ENCODE measurements around the gene SHOC2. TPM values are rescaled to one million over a fixed set of nuclear protein-coding genes. Genes with fewer than 3 reads are reported as not detected.

The SHOC2 gene
- total RNA-seq, 1 experiment from 2014 or later = 30.8 TPM

- Histone ChIP-seq H3K79me2 (ENCODE audit: low read length) (peaks cover 40% of the 10 kb centered on the region), H3K36me3 (ENCODE audit: insufficient read depth, low read length) (no peaks in the 10 kb centered on the region), H3K9me3 (ENCODE audit: low read length) (no peaks in the 10 kb centered on the region), H3K27ac (ENCODE audit: low read length) (no peak overlapping the region), H3K4me2 (ENCODE audit: low read depth, low read length, poor library complexity, severe bottlenecking) (no peak overlapping the region), H3K9ac (ENCODE audit: low read length) (no peak overlapping the region), H3K4me3 (ENCODE audit: low read length) (no peak overlapping the region), H3K4me1 (ENCODE audit: low read length) (peaks cover 3% of the 10 kb centered on the region; the same call in 1 of the 2 replicates), H2AFZ (ENCODE audit: low read length) (no peak overlapping the region), H3K27me3 (ENCODE audit: low read length) (no peaks in the 10 kb centered on the region), H3K9me2 (replicated peaks; ENCODE audit: insufficient read depth, low read length) (no peaks in the 10 kb centered on the region), H4K20me1 (ENCODE audit: insufficient read depth, low read depth, low read length) (peaks cover 32% of the 10 kb centered on the region)
- DNase-seq = no peak
Observed at GRCh38 chr10:110972231-110973134, 53.1 kb downstream of the SHOC2 start.

GRCh38 chr10:110973400-110973799 is 54.0 kb downstream of the SHOC2 start:
- Histone ChIP-seq H3K79me2 (ENCODE audit: low read length) (peaks cover 41% of the 10 kb centered on the region), H3K9me2 (replicated peaks; ENCODE audit: insufficient read depth, low read length) (no peaks in the 10 kb centered on the region), H2AFZ (ENCODE audit: low read length) (no peak overlapping the region), H3K4me3 (ENCODE audit: low read length) (no peak overlapping the region), H3K27ac (ENCODE audit: low read length) (no peak overlapping the region), H3K4me1 (ENCODE audit: low read length) (peaks cover 3% of the 10 kb centered on the region; the same call in 1 of the 2 replicates), H4K20me1 (ENCODE audit: insufficient read depth, low read depth, low read length) (peaks cover 32% of the 10 kb centered on the region), H3K9me3 (ENCODE audit: low read length) (no peaks in the 10 kb centered on the region), H3K9ac (ENCODE audit: low read length) (no peak overlapping the region), H3K36me3 (ENCODE audit: insufficient read depth, low read length) (no peaks in the 10 kb centered on the region), H3K4me2 (ENCODE audit: low read depth, low read length, poor library complexity, severe bottlenecking) (no peak overlapping the region), H3K27me3 (ENCODE audit: low read length) (no peaks in the 10 kb centered on the region)
- DNase-seq = no peak

GRCh38 chr10:110976577-110976976 is 57.2 kb downstream of the SHOC2 start:
- Histone ChIP-seq H3K36me3 (ENCODE audit: insufficient read depth, low read length) (no peaks in the 10 kb centered on the region), H3K4me2 (ENCODE audit: low read depth, low read length, poor library complexity, severe bottlenecking) (no peak overlapping the region), H3K79me2 (ENCODE audit: low read length) (peaks cover 42% of the 10 kb centered on the region), H3K9ac (ENCODE audit: low read length) (no peak overlapping the region), H3K9me2 (replicated peaks; ENCODE audit: insufficient read depth, low read length) (no peaks in the 10 kb centered on the region), H3K4me3 (ENCODE audit: low read length) (no peak overlapping the region), H3K27me3 (ENCODE audit: low read length) (no peaks in the 10 kb centered on the region), H3K9me3 (ENCODE audit: low read length) (no peaks in the 10 kb centered on the region), H4K20me1 (ENCODE audit: insufficient read depth, low read depth, low read length) (peaks cover 10% of the 10 kb centered on the region; the same call in 1 of the 2 replicates), H3K27ac (ENCODE audit: low read length) (no peak overlapping the region), H3K4me1 (ENCODE audit: low read length) (peaks cover 3% of the 10 kb centered on the region; the same call in 1 of the 2 replicates), H2AFZ (ENCODE audit: low read length) (no peak overlapping the region)
- no peak for DNase-seq

GRCh38 chr10:110977662-110978061 is 58.3 kb downstream of the SHOC2 start:
- H3K27me3 ChIP-seq (ENCODE audit: low read length) = no peaks in the 10 kb centered on the region
- no peak for DNase-seq
- peaks cover 3% of the 10 kb centered on the region; the same call in 1 of the 2 replicates for H3K4me1 ChIP-seq (ENCODE audit: low read length)
- H4K20me1 ChIP-seq (ENCODE audit: insufficient read depth, low read depth, low read length) = peaks cover 3% of the 10 kb centered on the region; the same call in 1 of the 2 replicates
- no peaks in the 10 kb centered on the region for H3K9me2 ChIP-seq (replicated peaks; ENCODE audit: insufficient read depth, low read length)
- no peaks in the 10 kb centered on the region for H3K9me3 ChIP-seq (ENCODE audit: low read length)
- no peak overlapping the region for H3K4me2 ChIP-seq (ENCODE audit: low read depth, low read length, poor library complexity, severe bottlenecking)
- no peaks in the 10 kb centered on the region for H3K36me3 ChIP-seq (ENCODE audit: insufficient read depth, low read length)
- no peak overlapping the region for H3K9ac ChIP-seq (ENCODE audit: low read length)
- no peak overlapping the region for H2AFZ ChIP-seq (ENCODE audit: low read length)
- H3K4me3 ChIP-seq (ENCODE audit: low read length) = no peak overlapping the region
- H3K27ac ChIP-seq (ENCODE audit: low read length) = no peak overlapping the region
- H3K79me2 ChIP-seq (ENCODE audit: low read length) = peaks cover 42% of the 10 kb centered on the region

- peaks cover 3% of the 10 kb centered on the region; the same call in 1 of the 2 replicates for H3K4me1 ChIP-seq (ENCODE audit: low read length)
- H3K27ac ChIP-seq (ENCODE audit: low read length) = no peak overlapping the region
- H3K4me3 ChIP-seq (ENCODE audit: low read length) = no peak overlapping the region
- H3K9ac ChIP-seq (ENCODE audit: low read length) = no peak overlapping the region
- H2AFZ ChIP-seq (ENCODE audit: low read length) = no peak overlapping the region
- DNase-seq = no peak
- H3K27me3 ChIP-seq (ENCODE audit: low read length) = no peaks in the 10 kb centered on the region
- no peak overlapping the region for H3K4me2 ChIP-seq (ENCODE audit: low read depth, low read length, poor library complexity, severe bottlenecking)
- H3K36me3 ChIP-seq (ENCODE audit: insufficient read depth, low read length) = no peaks in the 10 kb centered on the region
- peaks cover 42% of the 10 kb centered on the region for H3K79me2 ChIP-seq (ENCODE audit: low read length)
- H3K9me2 ChIP-seq (replicated peaks; ENCODE audit: insufficient read depth, low read length) = no peaks in the 10 kb centered on the region
- H3K9me3 ChIP-seq (ENCODE audit: low read length) = no peaks in the 10 kb centered on the region
- H4K20me1 ChIP-seq (ENCODE audit: insufficient read depth, low read depth, low read length) = no peaks in the 10 kb centered on the region
Observed at GRCh38 chr10:110978204-110978603, 58.8 kb downstream of the SHOC2 start.

- H3K27ac ChIP-seq (ENCODE audit: low read length) = no peak overlapping the region
- no peaks in the 10 kb centered on the region for H3K27me3 ChIP-seq (ENCODE audit: low read length)
- H3K79me2 ChIP-seq (ENCODE audit: low read length) = peaks cover 47% of the 10 kb centered on the region
- no peak overlapping the region for H3K9ac ChIP-seq (ENCODE audit: low read length)
- H3K9me3 ChIP-seq (ENCODE audit: low read length) = no peaks in the 10 kb centered on the region
- no peaks in the 10 kb centered on the region for H3K36me3 ChIP-seq (ENCODE audit: insufficient read depth, low read length)
- DNase-seq = no peak
- H2AFZ ChIP-seq (ENCODE audit: low read length) = no peak overlapping the region
- no peaks in the 10 kb centered on the region for H3K9me2 ChIP-seq (replicated peaks; ENCODE audit: insufficient read depth, low read length)
- no peak overlapping the region for H3K4me2 ChIP-seq (ENCODE audit: low read depth, low read length, poor library complexity, severe bottlenecking)
- no peak overlapping the region for H3K4me3 ChIP-seq (ENCODE audit: low read length)
- no peaks in the 10 kb centered on the region for H4K20me1 ChIP-seq (ENCODE audit: insufficient read depth, low read depth, low read length)
- peaks cover 1% of the 10 kb centered on the region; the same call in 1 of the 2 replicates for H3K4me1 ChIP-seq (ENCODE audit: low read length)
Observed at GRCh38 chr10:110979611-110980010, 60.2 kb downstream of the SHOC2 start.

- H3K27me3 ChIP-seq (ENCODE audit: low read length) = no peaks in the 10 kb centered on the region
- DNase-seq = no peak
- H2AFZ ChIP-seq (ENCODE audit: low read length) = no peak overlapping the region
- no peaks in the 10 kb centered on the region for H4K20me1 ChIP-seq (ENCODE audit: insufficient read depth, low read depth, low read length)
- H3K36me3 ChIP-seq (ENCODE audit: insufficient read depth, low read length) = no peaks in the 10 kb centered on the region
- no peak overlapping the region for H3K4me2 ChIP-seq (ENCODE audit: low read depth, low read length, poor library complexity, severe bottlenecking)
- H3K27ac ChIP-seq (ENCODE audit: low read length) = no peak overlapping the region
- peaks cover 12% of the 10 kb centered on the region for H3K4me1 ChIP-seq (ENCODE audit: low read length)
- H3K9ac ChIP-seq (ENCODE audit: low read length) = no peak overlapping the region
- H3K9me2 ChIP-seq (replicated peaks; ENCODE audit: insufficient read depth, low read length) = no peaks in the 10 kb centered on the region
- no peaks in the 10 kb centered on the region for H3K9me3 ChIP-seq (ENCODE audit: low read length)
- H3K79me2 ChIP-seq (ENCODE audit: low read length) = peaks cover 49% of the 10 kb centered on the region
- H3K4me3 ChIP-seq (ENCODE audit: low read length) = no peak overlapping the region
Observed at GRCh38 chr10:110980807-110981206, 61.4 kb downstream of the SHOC2 start.

- Histone ChIP-seq H3K4me1 (ENCODE audit: low read length) (peaks cover 16% of the 10 kb centered on the region), H3K79me2 (ENCODE audit: low read length) (peaks cover 33% of the 10 kb centered on the region), H3K27ac (ENCODE audit: low read length) (no peak overlapping the region), H3K9me2 (replicated peaks; ENCODE audit: insufficient read depth, low read length) (no peaks in the 10 kb centered on the region), H3K4me2 (ENCODE audit: low read depth, low read length, poor library complexity, severe bottlenecking) (no peak overlapping the region), H2AFZ (ENCODE audit: low read length) (no peak overlapping the region), H4K20me1 (ENCODE audit: insufficient read depth, low read depth, low read length) (no peaks in the 10 kb centered on the region), H3K4me3 (ENCODE audit: low read length) (no peak overlapping the region), H3K9ac (ENCODE audit: low read length) (no peak overlapping the region), H3K9me3 (ENCODE audit: low read length) (no peaks in the 10 kb centered on the region), H3K36me3 (ENCODE audit: insufficient read depth, low read length) (peaks cover 6% of the 10 kb centered on the region; the same call in 1 of the 2 replicates), H3K27me3 (ENCODE audit: low read length) (no peaks in the 10 kb centered on the region)
- no peak for DNase-seq
Observed at GRCh38 chr10:110983466-110983865, 64.1 kb downstream of the SHOC2 start.

Measured in Karpas-422 (cell line).